K562 (cell line): ENCODE measurements around the gene FARSA. TPM values are rescaled to one million over a fixed set of nuclear protein-coding genes. Genes with fewer than 3 reads are reported as not detected.

ENCODE experiments used
- ARID1B ChIP-seq: fragments of 450-650 bp; IDR thresholded peaks from 2 replicates; pipeline ENCODE4 v1.6.1; 2016; ENCODE audit warnings: antibody characterized with exemption, mild to moderate bottlenecking, inconsistent platforms
- MTF1 ChIP-seq: fragments of 250-450 bp; sonication (Bioruptor Pico); IDR thresholded peaks from 2 replicates; pipeline ENCODE4 v1.9.0; 2021; ENCODE audit warnings: moderate library complexity, mild to moderate bottlenecking, inconsistent platforms, borderline replicate concordance
- NR4A1 ChIP-seq, 2 experiments: fragments of 250-450 bp in 1 of 2; fragments of 450-650 bp in 1 of 2; sonication (Bioruptor Pico) in 1 of 2; IDR thresholded peaks; 2 replicates each; pipeline versions ENCODE4 v1.4.0 to v1.6.1; 2016 to 2020; ENCODE audit warnings: mild to moderate bottlenecking in 2 of 2, missing compliant biosample characterization in 1 of 2, missing genetic modification characterization in 1 of 2, moderate library complexity in 1 of 2
- TBP ChIP-seq: optimal IDR thresholded peaks from 2 replicates; pipeline ENCODE3; 2011; ENCODE audit warnings: low read depth, low read length, improper control_type of control experiment
- YY1 ChIP-seq, 3 experiments: IDR thresholded peaks; 2 replicates each; pipeline ENCODE4 v1.6.1; 2011; ENCODE audit warnings: low read length in 2 of 3, mild to moderate bottlenecking in 2 of 3, moderate library complexity in 2 of 3, borderline replicate concordance in 1 of 3, control low read depth in 1 of 3, low read depth in 1 of 3; ENCODE audit not compliant: insufficient read depth in 3 of 3, insufficient replicate concordance in 2 of 3, control insufficient read depth in 1 of 3, insufficient read length in 1 of 3; ENCODE audit errors: extremely low read depth in 1 of 3
- ZBTB17 ChIP-seq: fragments of 450-650 bp; formaldehyde crosslinking; IDR thresholded peaks from 2 replicates; pipeline ENCODE4 v1.4.0; 2020; ENCODE audit warnings: mild to moderate bottlenecking
- ZNF354B ChIP-seq: fragments of 250-450 bp; sonication (Bioruptor Pico); IDR thresholded peaks from 2 replicates; pipeline ENCODE4 v1.4.0; 2020
- ZNF551 ChIP-seq: fragments of 250-450 bp; sonication (Bioruptor Pico); IDR thresholded peaks from 2 replicates; pipeline ENCODE4 v1.5.0; 2021; ENCODE audit warnings: mild to moderate bottlenecking, moderate library complexity
- ZNF717 ChIP-seq: fragments of 250-450 bp; sonication (Bioruptor Pico); IDR thresholded peaks from 2 replicates; pipeline ENCODE4 v1.5.0; 2021
- polyA plus RNA-seq, 8 experiments: library from polyadenylated mRNA; depleted of rRNA in 4 of 8; stranded (reverse) in 5 of 8; unstranded in 3 of 8; fragments of >200 nt; fragmentation: Nextera tagmentation in 2 of 8; fragmentation: Illumina TruSeq in 1 of 8; extraction: Ambion mirVana in 2 of 8; extraction: Trizol in 1 of 8; gene quantifications; 2 replicates each; pipeline versions ENCODE4 v1.2.1 to v1.2.3, GENCODE V29; 2011 to 2014; ENCODE audit warnings: inconsistent platforms in 1 of 8, missing spikeins in 1 of 8
- total RNA-seq, 7 experiments: library from RNA; depleted of rRNA in 6 of 7; stranded (reverse); fragments of >200 nt in 6 of 7; fragmentation: Illumina TruSeq in 2 of 7; extraction: Trizol in 2 of 7; gene quantifications; 2 replicates each; pipeline versions ENCODE4 v1.2.1 to v1.2.3, GENCODE V29; 2011 to 2021; ENCODE audit warnings: low replicate concordance in 1 of 7
- TF ChIP-seq, protein P1 (sequence below), 3 experiments: fragments of 200-800 bp in 1 of 3; fragments of 250-450 bp in 1 of 3; fragments of 450-650 bp in 1 of 3; sonication (Bioruptor Pico) in 1 of 3; sonication (Bioruptor generic) in 1 of 3; formaldehyde crosslinking in 1 of 3; IDR thresholded peaks; 2 replicates each; pipeline versions ENCODE4 v1.6.1 to v1.8.0; 2016 to 2022; ENCODE audit warnings: mild to moderate bottlenecking in 2 of 3, missing genetic modification characterization in 2 of 3, missing compliant biosample characterization in 1 of 3, moderate library complexity in 1 of 3
- TF ChIP-seq, protein P2 (sequence below): fragments of 250-450 bp; sonication (Bioruptor Pico); IDR thresholded peaks from 2 replicates; pipeline ENCODE4 v1.5.1; 2021; ENCODE audit warnings: mild to moderate bottlenecking
- TF ChIP-seq, protein P3 (sequence below), 2 experiments: fragments of 450-650 bp; conservative IDR thresholded peaks; 2 replicates each; pipeline ENCODE4 v1.6.1; 2017; ENCODE audit warnings: mild to moderate bottlenecking in 2 of 2, moderate library complexity in 2 of 2
- TF ChIP-seq, protein P4 (sequence below), 2 experiments: fragments of 450-650 bp in 1 of 2; sonication (generic) in 1 of 2; formaldehyde crosslinking; conservative IDR thresholded peaks; 2 replicates each; pipeline versions ENCODE4 v1.4.0 to v1.8.1; 2020 to 2022; ENCODE audit warnings: mild to moderate bottlenecking in 1 of 2, missing genetic modification reagents in 1 of 2
- TF ChIP-seq, protein P5 (sequence below), 3 experiments: IDR thresholded peaks in 2 of 3; conservative IDR thresholded peaks in 1 of 3; 2 replicates each; pipeline ENCODE4 v1.5.1; 2011 to 2012; ENCODE audit warnings: low read length in 3 of 3, mild to moderate bottlenecking in 3 of 3, control low read depth in 2 of 3, improper control_type of control experiment in 1 of 3, inconsistent platforms in 1 of 3, low read depth in 1 of 3, mixed read lengths in 1 of 3, moderate library complexity in 1 of 3; ENCODE audit not compliant: insufficient read depth in 2 of 3

FARSA gene
- total and polyA plus RNA-seq, 9 of the 15 experiments (the other 6 are each of a cell fraction or from before 2014, with no cell fraction given): 25.2 to 237 (median 89.6) TPM

DNA sequence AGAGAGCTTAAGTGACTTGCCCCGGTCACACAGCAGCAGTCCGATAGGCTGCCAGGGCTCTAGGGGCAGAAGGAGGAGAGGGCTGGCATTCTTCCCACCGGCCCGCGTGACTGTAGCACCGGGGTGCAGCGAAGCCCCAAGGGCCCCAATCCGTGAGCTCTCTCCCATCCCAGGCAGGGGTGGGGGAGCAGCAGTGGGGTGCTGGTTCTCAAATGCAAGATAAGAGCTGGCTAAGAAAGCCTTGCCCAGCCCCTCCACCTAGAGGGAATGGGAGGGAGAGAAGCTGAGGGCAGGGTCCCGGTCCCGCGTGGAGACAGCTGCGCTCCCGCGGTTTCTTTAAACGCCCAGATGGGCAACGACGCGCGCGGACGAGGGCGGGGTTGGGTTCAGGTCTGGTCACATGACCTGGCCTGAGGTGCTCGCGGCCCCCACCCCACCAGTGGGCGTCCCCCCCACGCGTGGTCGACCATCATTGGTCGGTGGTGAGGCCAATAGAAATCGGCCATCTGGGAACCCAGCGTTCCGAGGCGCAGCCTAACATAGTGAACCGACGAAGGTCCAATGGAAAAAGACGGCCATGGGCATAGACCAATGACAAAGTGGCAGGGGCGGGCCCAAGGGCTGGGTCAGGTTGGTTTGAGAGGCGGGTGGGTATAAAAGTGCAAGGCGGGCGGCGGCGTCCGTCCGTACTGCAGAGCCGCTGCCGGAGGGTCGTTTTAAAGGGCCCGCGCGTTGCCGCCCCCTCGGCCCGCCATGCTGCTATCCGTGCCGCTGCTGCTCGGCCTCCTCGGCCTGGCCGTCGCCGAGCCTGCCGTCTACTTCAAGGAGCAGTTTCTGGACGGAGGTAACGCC is 4.6 kb upstream of the FARSA start, which contains the start of gene CALR (continued):
- TF ChIP-seq, protein P1, sequence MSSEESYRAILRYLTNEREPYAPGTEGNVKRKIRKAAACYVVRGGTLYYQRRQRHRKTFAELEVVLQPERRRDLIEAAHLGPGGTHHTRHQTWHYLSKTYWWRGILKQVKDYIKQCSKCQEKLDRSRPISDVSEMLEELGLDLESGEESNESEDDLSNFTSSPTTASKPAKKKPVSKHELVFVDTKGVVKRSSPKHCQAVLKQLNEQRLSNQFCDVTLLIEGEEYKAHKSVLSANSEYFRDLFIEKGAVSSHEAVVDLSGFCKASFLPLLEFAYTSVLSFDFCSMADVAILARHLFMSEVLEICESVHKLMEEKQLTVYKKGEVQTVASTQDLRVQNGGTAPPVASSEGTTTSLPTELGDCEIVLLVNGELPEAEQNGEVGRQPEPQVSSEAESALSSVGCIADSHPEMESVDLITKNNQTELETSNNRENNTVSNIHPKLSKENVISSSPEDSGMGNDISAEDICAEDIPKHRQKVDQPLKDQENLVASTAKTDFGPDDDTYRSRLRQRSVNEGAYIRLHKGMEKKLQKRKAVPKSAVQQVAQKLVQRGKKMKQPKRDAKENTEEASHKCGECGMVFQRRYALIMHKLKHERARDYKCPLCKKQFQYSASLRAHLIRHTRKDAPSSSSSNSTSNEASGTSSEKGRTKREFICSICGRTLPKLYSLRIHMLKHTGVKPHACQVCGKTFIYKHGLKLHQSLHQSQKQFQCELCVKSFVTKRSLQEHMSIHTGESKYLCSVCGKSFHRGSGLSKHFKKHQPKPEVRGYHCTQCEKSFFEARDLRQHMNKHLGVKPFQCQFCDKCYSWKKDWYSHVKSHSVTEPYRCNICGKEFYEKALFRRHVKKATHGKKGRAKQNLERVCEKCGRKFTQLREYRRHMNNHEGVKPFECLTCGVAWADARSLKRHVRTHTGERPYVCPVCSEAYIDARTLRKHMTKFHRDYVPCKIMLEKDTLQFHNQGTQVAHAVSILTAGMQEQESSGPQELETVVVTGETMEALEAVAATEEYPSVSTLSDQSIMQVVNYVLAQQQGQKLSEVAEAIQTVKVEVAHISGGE (CRISPR knock-in tag; IDR thresholded peaks at IDR 0.05): peak in 1 of 3 experiments; percentile 46; a peak in 1 of 6 replicates
- TF ChIP-seq, protein P2, sequence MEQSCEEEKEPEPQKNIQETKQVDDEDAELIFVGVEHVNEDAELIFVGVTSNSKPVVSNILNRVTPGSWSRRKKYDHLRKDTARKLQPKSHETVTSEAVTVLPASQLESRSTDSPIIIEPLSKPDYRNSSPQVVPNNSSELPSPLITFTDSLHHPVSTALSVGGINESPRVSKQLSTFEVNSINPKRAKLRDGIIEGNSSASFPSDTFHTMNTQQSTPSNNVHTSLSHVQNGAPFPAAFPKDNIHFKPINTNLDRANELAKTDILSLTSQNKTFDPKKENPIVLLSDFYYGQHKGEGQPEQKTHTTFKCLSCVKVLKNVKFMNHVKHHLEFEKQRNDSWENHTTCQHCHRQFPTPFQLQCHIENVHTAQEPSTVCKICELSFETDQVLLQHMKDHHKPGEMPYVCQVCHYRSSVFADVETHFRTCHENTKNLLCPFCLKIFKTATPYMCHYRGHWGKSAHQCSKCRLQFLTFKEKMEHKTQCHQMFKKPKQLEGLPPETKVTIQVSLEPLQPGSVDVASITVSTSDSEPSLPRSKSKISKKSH (CRISPR knock-in tag): no peak
- TF ChIP-seq ZBTB17 (CRISPR knock-in tag) (peak; percentile 44), MTF1 (CRISPR knock-in tag) (no peak), ZNF551 (no peak), NR4A1 (CRISPR knock-in tag; IDR thresholded peaks at IDR 0.05) (no peak), NR4A1 (tag; IDR thresholded peaks at IDR 0.05) (peak; percentile 23; the same call in 1 of the 2 replicates), ARID1B (peak; percentile 30), ZNF354B (CRISPR knock-in tag) (no peak), YY1 (IDR thresholded peaks at IDR 0.05; ENCODE audit: borderline replicate concordance in 1 of 3, control insufficient read depth in 1 of 3, extremely low read depth in 1 of 3, insufficient read depth in 3 of 3, insufficient read length in 1 of 3, insufficient replicate concordance in 2 of 3, low read depth in 1 of 3, low read length in 2 of 3) (peak; percentile 6 to 82 (median 47)), ZNF717 (CRISPR knock-in tag) (no peak), TBP (no peak)
- TF ChIP-seq, protein P3, sequence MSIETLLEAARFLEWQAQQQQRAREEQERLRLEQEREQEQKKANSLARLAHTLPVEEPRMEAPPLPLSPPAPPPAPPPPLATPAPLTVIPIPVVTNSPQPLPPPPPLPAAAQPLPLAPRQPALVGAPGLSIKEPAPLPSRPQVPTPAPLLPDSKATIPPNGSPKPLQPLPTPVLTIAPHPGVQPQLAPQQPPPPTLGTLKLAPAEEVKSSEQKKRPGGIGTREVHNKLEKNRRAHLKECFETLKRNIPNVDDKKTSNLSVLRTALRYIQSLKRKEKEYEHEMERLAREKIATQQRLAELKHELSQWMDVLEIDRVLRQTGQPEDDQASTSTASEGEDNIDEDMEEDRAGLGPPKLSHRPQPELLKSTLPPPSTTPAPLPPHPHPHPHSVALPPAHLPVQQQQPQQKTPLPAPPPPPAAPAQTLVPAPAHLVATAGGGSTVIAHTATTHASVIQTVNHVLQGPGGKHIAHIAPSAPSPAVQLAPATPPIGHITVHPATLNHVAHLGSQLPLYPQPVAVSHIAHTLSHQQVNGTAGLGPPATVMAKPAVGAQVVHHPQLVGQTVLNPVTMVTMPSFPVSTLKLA (conservative IDR thresholded peaks at IDR 0.05): peak; percentile 93 to 94
- TF ChIP-seq, protein P4, sequence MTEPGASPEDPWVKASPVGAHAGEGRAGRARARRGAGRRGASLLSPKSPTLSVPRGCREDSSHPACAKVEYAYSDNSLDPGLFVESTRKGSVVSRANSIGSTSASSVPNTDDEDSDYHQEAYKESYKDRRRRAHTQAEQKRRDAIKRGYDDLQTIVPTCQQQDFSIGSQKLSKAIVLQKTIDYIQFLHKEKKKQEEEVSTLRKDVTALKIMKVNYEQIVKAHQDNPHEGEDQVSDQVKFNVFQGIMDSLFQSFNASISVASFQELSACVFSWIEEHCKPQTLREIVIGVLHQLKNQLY (CRISPR knock-in tag; conservative IDR thresholded peaks at IDR 0.05): 0 out of 4 replicates have a peak, but pooled peaks of 1 of the 2 experiments have one; percentile 53
- TF ChIP-seq, protein P5, sequence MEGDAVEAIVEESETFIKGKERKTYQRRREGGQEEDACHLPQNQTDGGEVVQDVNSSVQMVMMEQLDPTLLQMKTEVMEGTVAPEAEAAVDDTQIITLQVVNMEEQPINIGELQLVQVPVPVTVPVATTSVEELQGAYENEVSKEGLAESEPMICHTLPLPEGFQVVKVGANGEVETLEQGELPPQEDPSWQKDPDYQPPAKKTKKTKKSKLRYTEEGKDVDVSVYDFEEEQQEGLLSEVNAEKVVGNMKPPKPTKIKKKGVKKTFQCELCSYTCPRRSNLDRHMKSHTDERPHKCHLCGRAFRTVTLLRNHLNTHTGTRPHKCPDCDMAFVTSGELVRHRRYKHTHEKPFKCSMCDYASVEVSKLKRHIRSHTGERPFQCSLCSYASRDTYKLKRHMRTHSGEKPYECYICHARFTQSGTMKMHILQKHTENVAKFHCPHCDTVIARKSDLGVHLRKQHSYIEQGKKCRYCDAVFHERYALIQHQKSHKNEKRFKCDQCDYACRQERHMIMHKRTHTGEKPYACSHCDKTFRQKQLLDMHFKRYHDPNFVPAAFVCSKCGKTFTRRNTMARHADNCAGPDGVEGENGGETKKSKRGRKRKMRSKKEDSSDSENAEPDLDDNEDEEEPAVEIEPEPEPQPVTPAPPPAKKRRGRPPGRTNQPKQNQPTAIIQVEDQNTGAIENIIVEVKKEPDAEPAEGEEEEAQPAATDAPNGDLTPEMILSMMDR (IDR thresholded peaks at IDR 0.05 in 2 of 3, conservative IDR thresholded peaks at IDR 0.05 in 1 of 3; ENCODE audit: insufficient read depth in 2 of 3, low read depth in 1 of 3, low read length in 3 of 3): no peak
